IMR-90 (cell line): ENCODE results near the gene STAMBPL1.

Source experiments
- BHLHE40 ChIP-seq: fragments of 150-350 bp; IDR thresholded peaks from 2 replicates; pipeline ENCODE4 v1.6.1; 2016; ENCODE audit warnings: mild to moderate bottlenecking, low read depth, low read length
- CEBPB ChIP-seq: IDR thresholded peaks from 2 replicates; pipeline ENCODE4 v1.6.1; 2012; ENCODE audit warnings: low read depth, low read length, improper control_type of control experiment
- CTCF ChIP-seq: conservative IDR thresholded peaks from 2 replicates; pipeline ENCODE4 v1.5.1; 2012; ENCODE audit warnings: mild to moderate bottlenecking, low read depth, low read length, improper control_type of control experiment
- MAZ ChIP-seq: IDR thresholded peaks from 2 replicates; pipeline ENCODE4 v1.6.1; 2012; ENCODE audit warnings: low read depth, mild to moderate bottlenecking, low read length, improper control_type of control experiment, moderate library complexity, borderline replicate concordance
- MXI1 ChIP-seq: IDR thresholded peaks from 2 replicates; pipeline ENCODE4 v1.6.1; 2012; ENCODE audit warnings: low read depth, mild to moderate bottlenecking, low read length, moderate library complexity, borderline replicate concordance
- POLR2A ChIP-seq: IDR thresholded peaks from 2 replicates; pipeline ENCODE4 v1.6.1; 2012; ENCODE audit warnings: mild to moderate bottlenecking, low read depth, low read length
- RAD21 ChIP-seq: IDR thresholded peaks from 2 replicates; pipeline ENCODE4 v1.6.1; 2012; ENCODE audit warnings: low read length, improper control_type of control experiment
- RCOR1 ChIP-seq: IDR thresholded peaks from 2 replicates; pipeline ENCODE4 v1.6.1; 2012; ENCODE audit warnings: mild to moderate bottlenecking, low read length, improper control_type of control experiment; ENCODE audit not compliant: insufficient replicate concordance
- USF2 ChIP-seq: fragments of 150-350 bp; IDR thresholded peaks from 2 replicates; pipeline ENCODE4 v1.6.1; 2017; ENCODE audit warnings: mild to moderate bottlenecking, antibody characterized with exemption, low read length, low read depth

GRCh38 chr10:88943778-88944177 lies 63.7 kb downstream of the STAMBPL1 start:
- TF ChIP-seq POLR2A (no peak), CEBPB (no peak), BHLHE40 (no peak), MAZ (no peak), RCOR1 (no peak), USF2 (no peak), RAD21 (no peak), CTCF (no peak), MXI1 (no peak)
